A549 (cell line): ENCODE results near the gene HSD3B2. TPM values are rescaled to one million over a fixed set of nuclear protein-coding genes. Genes with fewer than 3 reads are reported as not detected.

Experiments
- ATAC-seq, 2 experiments: fragments of 200-7000 bp in 1 of 2; fragments of >200 bp in 1 of 2; cut with Nextera tagmentation in 1 of 2; cut with Tn5 transposase in 1 of 2; 3 replicates each; pipeline versions ENCODE4 v1.8.0 to v1.9.1; 2018 to 2020; ENCODE audit warnings: mild to moderate bottlenecking in 1 of 2, moderate library complexity in 1 of 2
- CTCF ChIA-PET: fragments of 300-600 bp; sonication (Branson Sonifier 250); formaldehyde crosslinking; extraction: SDS; loops from one replicate; lab custom pipeline; 2021; ENCODE audit warnings: antibody characterized with exemption, inconsistent platforms; lab: Yijun Ruan, JAX
- POLR2A ChIA-PET: fragments of 350-600 bp; formaldehyde crosslinking; extraction: SDS; loops from one replicate; lab custom pipeline; 2021; ENCODE audit warnings: antibody characterized with exemption, inconsistent platforms; lab: Yijun Ruan, JAX
- DNase-seq, 2 experiments: peaks; one replicate each; pipeline versions ENCODE4 v3.0.0 to v3.0.0-alpha.2; 2011 to 2016; ENCODE audit warnings: low read depth in 1 of 2, low spot score in 1 of 2
- FAIRE-seq: peaks from 2 replicates; lab custom pipeline; 2011; peaks lifted over from hg19 to GRCh38; lab: Jason Lieb, UNC
- H3K27ac ChIP-seq, 2 experiments: fragments of >200 bp; sonication (Bioruptor Twin); formaldehyde crosslinking; 3 replicates each; pipeline ENCODE4 v1.5.1; 2016 to 2017
- H3K4me1 ChIP-seq: fragments of >200 bp; sonication (Bioruptor Twin); formaldehyde crosslinking; 3 replicates; pipeline ENCODE4 v1.6.1; 2016
- H3K4me2 ChIP-seq: fragments of >200 bp; sonication (Bioruptor Twin); formaldehyde crosslinking; 3 replicates; pipeline ENCODE4 v1.6.1; 2016
- H3K4me3 ChIP-seq: fragments of >200 bp; sonication (Bioruptor Twin); formaldehyde crosslinking; 3 replicates; pipeline ENCODE4 v1.5.1; 2016
- H3K9me3 ChIP-seq: fragments of >200 bp; sonication (Bioruptor Twin); formaldehyde crosslinking; 3 replicates; pipeline ENCODE4 v1.6.1; 2016
- CBX2 ChIP-seq: fragments of 200-600 bp; sonication (generic); IDR thresholded peaks from 2 replicates; pipeline ENCODE4 v1.6.1; 2016; ENCODE audit warnings: low read depth, mild to moderate bottlenecking, borderline replicate concordance
- CHD2 ChIP-seq: fragments of 150-350 bp; IDR thresholded peaks from 2 replicates; pipeline ENCODE4 v1.6.1; 2014; ENCODE audit warnings: low read length; ENCODE audit not compliant: partially characterized antibody
- CTCF ChIP-seq: fragments of >200 bp; sonication (Bioruptor Twin); formaldehyde crosslinking; IDR thresholded peaks from 3 replicates; pipeline ENCODE4 v1.5.1; 2016
- EHMT2 ChIP-seq: fragments of 200-600 bp; sonication (generic); IDR thresholded peaks from 2 replicates; pipeline ENCODE4 v1.6.1; 2016; ENCODE audit warnings: antibody characterized with exemption, low read depth, mild to moderate bottlenecking, moderate library complexity
- EP300 ChIP-seq, 2 experiments: fragments of >200 bp; sonication (Bioruptor Twin); formaldehyde crosslinking; IDR thresholded peaks; 2 replicates in 1 of 2; 3 replicates in 1 of 2; pipeline ENCODE4 v1.6.1; 2016 to 2017
- ESRRA ChIP-seq: fragments of 150-350 bp; IDR thresholded peaks from 2 replicates; pipeline ENCODE4 v1.6.1; 2014; ENCODE audit warnings: mild to moderate bottlenecking, low read length, borderline replicate concordance
- FOSB ChIP-seq: fragments of 250-450 bp; sonication (Bioruptor Pico); IDR thresholded peaks from 2 replicates; pipeline ENCODE4 v1.5.0; 2020; ENCODE audit warnings: mild to moderate bottlenecking, moderate library complexity
- FOSL2 ChIP-seq, 2 experiments: fragments of 450-650 bp in 1 of 2; fragments of >200 bp in 1 of 2; sonication (Bioruptor Twin) in 1 of 2; formaldehyde crosslinking; IDR thresholded peaks; 2 replicates each; pipeline versions ENCODE4 v1.5.0 to v1.6.1; 2016 to 2020; ENCODE audit warnings: mild to moderate bottlenecking in 1 of 2, moderate library complexity in 1 of 2
- FOXS1 ChIP-seq: fragments of 250-450 bp; sonication (Bioruptor Pico); IDR thresholded peaks from 2 replicates; pipeline ENCODE4 v1.5.0; 2020; ENCODE audit warnings: mild to moderate bottlenecking, moderate library complexity
- GATA3 ChIP-seq: IDR thresholded peaks from 2 replicates; pipeline ENCODE4 v1.6.1; 2012; ENCODE audit warnings: borderline replicate concordance
- HDAC2 ChIP-seq: fragments of 200-600 bp; sonication (generic); IDR thresholded peaks from 2 replicates; pipeline ENCODE4 v1.6.1; 2016
- HEYL ChIP-seq: fragments of 250-450 bp; sonication (Bioruptor Pico); IDR thresholded peaks from 2 replicates; pipeline ENCODE4 v1.8.0; 2021; ENCODE audit warnings: mild to moderate bottlenecking, moderate library complexity
- HMGXB4 ChIP-seq: fragments of 250-450 bp; sonication (Bioruptor Pico); IDR thresholded peaks from 2 replicates; pipeline ENCODE4 v1.5.0; 2021; ENCODE audit warnings: mild to moderate bottlenecking, moderate library complexity, borderline replicate concordance
- HOXA7 ChIP-seq: fragments of 250-450 bp; sonication (Bioruptor Pico); IDR thresholded peaks from 2 replicates; pipeline ENCODE4 v1.5.0; 2020; ENCODE audit warnings: mild to moderate bottlenecking, moderate library complexity
- HOXB13 ChIP-seq: fragments of 250-450 bp; sonication (Bioruptor Pico); IDR thresholded peaks from 2 replicates; pipeline ENCODE4 v1.5.0; 2020; ENCODE audit warnings: low read depth, mild to moderate bottlenecking, moderate library complexity
- JUN ChIP-seq, 2 experiments: fragments of >200 bp; sonication (Bioruptor Twin); formaldehyde crosslinking; IDR thresholded peaks; 2 replicates in 1 of 2; 3 replicates in 1 of 2; pipeline ENCODE4 v1.6.1; 2016 to 2017
- JUNB ChIP-seq: fragments of >200 bp; sonication (Bioruptor Twin); formaldehyde crosslinking; IDR thresholded peaks from 2 replicates; pipeline ENCODE4 v1.6.1; 2016
- MAZ ChIP-seq: fragments of 150-350 bp; IDR thresholded peaks from 2 replicates; pipeline ENCODE4 v1.6.1; 2014; ENCODE audit warnings: antibody characterized with exemption, low read depth, low read length, borderline replicate concordance
- MYC ChIP-seq: IDR thresholded peaks from 2 replicates; pipeline ENCODE4 v1.6.1; 2012; ENCODE audit warnings: mild to moderate bottlenecking, inconsistent platforms, low read length, improper control_type of control experiment, borderline replicate concordance
- NR3C1 ChIP-seq: fragments of >200 bp; sonication (Bioruptor Twin); formaldehyde crosslinking; IDR thresholded peaks from 3 replicates; pipeline ENCODE4 v1.6.1; 2017
- RAD21 ChIP-seq, 2 experiments: fragments of >200 bp in 1 of 2; sonication (Bioruptor Twin) in 1 of 2; formaldehyde crosslinking in 1 of 2; IDR thresholded peaks in 1 of 2; conservative IDR thresholded peaks in 1 of 2; 2 replicates in 1 of 2; 3 replicates in 1 of 2; pipeline ENCODE4 v1.6.1; 2012 to 2018; ENCODE audit warnings: inconsistent platforms in 1 of 2
- RFX5 ChIP-seq: fragments of 450-650 bp; IDR thresholded peaks from 2 replicates; pipeline ENCODE4 v1.7.1; 2014; ENCODE audit warnings: antibody characterized with exemption, mild to moderate bottlenecking, moderate library complexity
- SMC3 ChIP-seq: fragments of >200 bp; sonication (Bioruptor Twin); formaldehyde crosslinking; IDR thresholded peaks from 3 replicates; pipeline ENCODE4 v1.6.1; 2018; ENCODE audit warnings: inconsistent platforms
- TFCP2L1 ChIP-seq: fragments of 250-450 bp; sonication (Bioruptor Pico); IDR thresholded peaks from 2 replicates; pipeline ENCODE4 v1.5.0; 2021; ENCODE audit warnings: mild to moderate bottlenecking
- TP53 ChIP-seq: fragments of 250-450 bp; sonication (Bioruptor Pico); IDR thresholded peaks from 2 replicates; pipeline ENCODE4 v1.5.0; 2021; ENCODE audit warnings: mild to moderate bottlenecking, moderate library complexity
- ZNF302 ChIP-seq: fragments of 250-450 bp; sonication (Bioruptor Pico); IDR thresholded peaks from 2 replicates; pipeline ENCODE4 v1.9.0; 2021; ENCODE audit warnings: inconsistent platforms, mild to moderate bottlenecking, moderate library complexity
- WGBS: methylation state at CpG from one replicate; pipeline ENCODE4 v1.1.6; 2017; ENCODE audit errors: missing lambda C conversion rate; 5-methylcytosine and 5-hydroxymethylcytosine counted together
- polyA plus RNA-seq, 4 experiments: library from polyadenylated mRNA; depleted of rRNA in 3 of 4; stranded (reverse); fragments of >200 nt; fragmentation: RNase III in 1 of 4; extraction: RNeasy Plus Mini Kit Qiagen cat#74134 plus additional on column Dnase treatment in 1 of 4; gene quantifications; 2 replicates in 3 of 4; 3 replicates in 1 of 4; pipeline ENCODE4 v1.2.3, GENCODE V29; 2011 to 2017

HSD3B2 gene
- polyA plus RNA-seq, 2 of the 4 experiments (the other 2 are of a cell fraction): not detected

- TF ChIP-seq GATA3: no peak
- TF ChIP-seq FOSB (CRISPR knock-in tag): no peak
- no peak for TF ChIP-seq HDAC2
- no peak for TF ChIP-seq FOXS1 (CRISPR knock-in tag)
- no peak for TF ChIP-seq JUNB
- TF ChIP-seq SMC3: no peak
These were observed 23.2 kb upstream of the HSD3B2 start (continued) for GRCh38 chr1:119391749-119392148.

- Histone ChIP-seq H3K27ac (no peak overlapping the region), H3K4me2 (no peak overlapping the region), H3K4me1 (no peaks in the 10 kb centered on the region), H3K4me3 (no peak overlapping the region)
- DNase-seq (no peak), FAIRE-seq (no peak)
- CTCF ChIA-PET: no interaction called here
- WGBS: 55% methylated on average over 1 of the region's 1 CpG
- TF ChIP-seq HOXA7 (no peak), JUN (IDR thresholded peaks at IDR 0.05) (no peak), HOXB13 (CRISPR knock-in tag) (no peak), CBX2 (no peak), TFCP2L1 (no peak), FOSL2 (IDR thresholded peaks at IDR 0.05) (no peak), FOSL2 (CRISPR knock-in tag; IDR thresholded peaks at IDR 0.05) (no peak), NR3C1 (no peak), MYC (no peak), MAZ (no peak)
- TF ChIP-seq, all 56 proteins: peak for 0
- H3K9me3 ChIP-seq: no peaks in the 10 kb centered on the region
- ATAC-seq: no peak
- POLR2A ChIA-PET: no interaction called here
These were observed 20.9 kb upstream of the HSD3B2 start for GRCh38 chr1:119394085-119394484.

- ChIA-PET POLR2A (no interaction called here), CTCF (no interaction called here)
- TF ChIP-seq RAD21 (conservative IDR thresholded peaks at IDR 0.05 in 1 of 2, IDR thresholded peaks at IDR 0.05 in 1 of 2) (no peak), CTCF (no peak), FOSL2 (IDR thresholded peaks at IDR 0.05) (no peak), FOSL2 (CRISPR knock-in tag; IDR thresholded peaks at IDR 0.05) (no peak), CHD2 (no peak), EHMT2 (no peak), TP53 (CRISPR knock-in tag) (no peak), JUN (IDR thresholded peaks at IDR 0.05) (no peak), ESRRA (no peak), HEYL (CRISPR knock-in tag) (no peak), EP300 (IDR thresholded peaks at IDR 0.05) (no peak)
- DNase-seq: no peak
- H3K4me3 ChIP-seq: no peak overlapping the region
- FAIRE-seq: no peak
- no peak overlapping the region for H3K4me2 ChIP-seq
- no peaks in the 10 kb centered on the region for H3K4me1 ChIP-seq
- no peak overlapping the region for H3K27ac ChIP-seq
- no peak for ATAC-seq
- no peaks in the 10 kb centered on the region for H3K9me3 ChIP-seq
These were observed 18.0 kb upstream of the HSD3B2 start for GRCh38 chr1:119396982-119397381.

GRCh38 chr1:119397986-119398385 is 17.0 kb upstream of the HSD3B2 start:
- TF ChIP-seq RFX5: no peak
- TF ChIP-seq TFCP2L1: no peak
- no peak for TF ChIP-seq ZNF302 (CRISPR knock-in tag)
- TF ChIP-seq CBX2: no peak
- TF ChIP-seq TP53 (CRISPR knock-in tag): no peak
- no peak for TF ChIP-seq HMGXB4 (CRISPR knock-in tag)
- no peaks in the 10 kb centered on the region for H3K4me1 ChIP-seq
- no peak overlapping the region for H3K27ac ChIP-seq
- H3K4me2 ChIP-seq: no peak overlapping the region
- DNase-seq (no peak), ATAC-seq (no peak), FAIRE-seq (no peak)
- 8% methylated on average over 3 of the region's 3 CpGs for WGBS
- no peak overlapping the region for H3K4me3 ChIP-seq
- CTCF ChIA-PET: no interaction called here
- POLR2A ChIA-PET: no interaction called here
- no peaks in the 10 kb centered on the region for H3K9me3 ChIP-seq
